Embryonic facial prominence (tissue), 1 donor: Measurements from ENCODE around the gene SPATA24.
"Not testable (repeated sequence)": the region's sequence is repeated elsewhere in the genome, so short reads cannot be mapped to it uniquely, and the experiment has no call there.

Experiments used
- DNase-seq: peaks from one replicate; pipeline ENCODE4 v3.0.0-alpha.2; 2016; ENCODE audit errors: extremely low spot score

Gene SPATA24

DNA sequence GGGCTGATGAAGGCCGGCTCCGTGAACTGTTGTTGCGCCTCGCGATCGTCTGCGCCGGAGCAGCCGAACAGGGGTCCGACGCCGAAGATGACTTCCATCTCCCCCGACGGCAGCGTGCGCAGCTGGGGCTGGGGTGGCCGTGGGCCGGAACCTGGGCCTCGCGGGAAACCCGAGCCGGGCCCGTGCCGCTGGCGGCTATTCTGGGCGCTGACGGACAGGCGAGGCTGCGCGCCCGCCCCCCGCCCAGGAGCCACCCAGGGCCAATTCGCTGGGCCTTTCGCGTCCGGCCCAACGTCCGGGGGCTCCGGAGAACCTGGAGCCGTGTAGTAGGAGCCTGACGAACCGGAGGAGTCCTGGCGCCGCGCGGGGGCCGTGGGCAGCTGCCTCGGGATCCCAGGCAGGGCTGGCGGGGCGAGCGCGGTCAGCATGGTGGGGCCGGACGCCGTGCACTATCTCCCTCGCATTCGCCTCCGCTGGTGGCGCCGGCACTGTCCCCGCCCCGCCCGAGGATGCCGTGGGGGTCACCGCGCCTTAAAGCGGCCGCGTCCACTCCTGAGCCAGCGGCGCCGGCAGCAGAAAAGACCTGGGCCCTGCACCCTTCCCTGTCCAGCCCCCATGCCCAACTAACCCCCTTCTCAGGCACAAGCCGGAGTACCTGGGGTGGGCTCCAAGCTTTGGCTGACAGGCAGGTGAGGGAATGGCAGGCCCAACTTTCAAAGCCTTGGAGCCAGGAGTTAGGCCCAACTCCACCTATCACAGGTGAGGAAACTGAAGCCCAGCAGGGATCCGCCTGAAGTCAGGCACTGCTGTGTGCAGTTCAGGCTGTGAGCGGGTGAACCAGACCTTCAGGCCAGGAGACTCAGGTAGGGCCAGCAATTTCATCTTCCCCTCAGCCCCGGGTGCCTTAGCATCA lies 9.0 kb downstream of the SPATA24 start, which contains the start of gene PROB1:
TSS of gene PROB1 (minus strand) at position 451 of the 913 bp plus-strand sequence. CDS start at position 428, 23 bp downstream.
- no peak for DNase-seq

DNA sequence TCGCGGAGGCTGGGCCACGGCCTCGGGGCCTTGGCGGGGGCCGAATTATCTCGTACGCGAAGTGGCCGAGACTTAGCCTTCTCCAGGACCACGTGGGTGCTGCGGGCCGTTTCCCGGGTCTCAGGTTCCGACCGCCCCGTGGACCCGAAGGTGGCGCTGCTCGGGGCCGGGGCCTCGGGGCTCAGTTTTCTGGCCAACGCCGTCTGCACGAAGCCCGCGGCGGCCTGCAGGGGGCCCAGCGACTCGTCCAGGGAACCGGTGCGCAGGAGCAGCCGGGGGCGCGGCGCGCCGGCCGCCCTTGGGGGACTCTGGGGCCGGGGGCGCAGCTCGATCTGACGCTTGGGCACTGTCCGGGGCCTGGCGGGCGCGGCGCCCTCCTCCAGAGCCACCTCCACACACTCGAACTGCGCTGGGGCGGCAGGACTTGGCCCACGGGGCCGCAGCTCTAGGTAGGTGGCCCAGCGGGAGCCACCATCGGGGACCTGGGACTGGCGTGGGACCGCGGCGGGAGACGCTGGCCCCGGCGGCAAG lies 9.7 kb downstream of the SPATA24 start:
- DNase-seq = no peak

DNA sequence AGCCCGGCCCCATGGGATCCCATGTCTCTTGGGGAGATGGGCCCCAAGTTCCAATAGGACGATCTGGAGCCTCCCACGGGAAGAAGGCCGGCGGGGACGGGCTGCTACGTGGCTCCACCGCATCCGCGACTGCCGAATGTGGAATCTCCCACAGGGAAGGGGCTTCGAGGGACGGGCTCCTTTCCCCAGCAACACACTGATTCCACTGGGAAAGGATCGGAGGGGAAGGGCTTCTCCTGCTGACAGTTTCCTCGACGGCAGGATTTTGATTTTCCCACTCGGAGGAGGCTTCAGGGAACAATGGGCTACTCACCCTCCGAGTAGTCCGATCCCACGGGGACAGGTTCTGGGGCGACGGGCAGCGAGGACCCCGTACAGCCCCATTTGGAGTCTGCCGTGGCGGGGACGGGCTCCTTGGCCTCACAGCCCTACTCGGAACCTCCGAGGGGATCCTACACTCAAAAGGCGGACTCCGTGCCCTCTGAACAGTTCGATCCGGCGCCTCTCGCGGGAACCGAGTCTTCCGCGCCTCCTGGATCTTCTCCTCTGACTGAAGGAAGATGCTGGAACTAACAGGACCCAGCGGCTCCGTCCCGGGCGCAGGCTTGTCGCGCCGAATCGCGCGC lies 10.3 kb downstream of the SPATA24 start:
- DNase-seq = no peak

DNA sequence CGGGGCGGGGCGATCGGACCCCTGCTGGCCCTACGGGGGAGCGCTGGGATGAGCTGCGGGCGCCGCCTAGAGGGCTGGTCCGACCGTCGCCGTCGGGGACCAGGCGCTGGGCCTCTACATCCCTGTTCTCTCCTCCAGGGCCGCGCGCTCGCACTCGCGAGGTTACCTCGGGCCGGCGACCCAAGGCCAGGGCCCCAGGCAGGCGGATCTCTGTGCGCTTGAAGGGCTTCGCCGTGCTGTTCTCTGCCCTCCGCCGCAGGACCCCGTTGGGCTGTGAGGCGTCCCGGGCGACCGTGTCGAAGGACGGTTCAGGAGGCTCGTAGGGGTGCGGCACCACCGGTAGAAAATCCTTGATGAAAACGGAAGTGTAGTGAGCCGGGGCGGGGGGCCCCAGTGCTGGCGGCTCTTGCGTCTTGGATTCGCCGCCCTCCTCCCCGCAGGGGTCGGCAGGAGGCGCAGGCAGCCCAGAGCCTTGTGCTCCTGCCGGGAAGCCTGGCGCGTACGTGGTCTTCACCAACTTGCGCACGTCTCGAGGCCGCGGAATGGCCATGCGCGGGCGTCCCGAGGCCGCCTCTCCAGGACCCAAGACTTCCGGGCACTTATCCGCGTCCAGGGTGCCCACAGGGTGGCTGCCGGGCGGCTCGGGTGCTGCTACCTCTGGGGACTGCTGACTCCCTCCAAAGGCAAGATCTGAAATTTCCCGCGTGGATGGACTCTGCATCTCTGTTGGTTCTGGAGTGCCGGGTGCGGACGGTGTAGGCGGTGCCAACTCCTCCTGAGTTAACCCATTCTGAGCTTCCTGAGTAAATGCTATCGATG lies 11.0 kb downstream of the SPATA24 start:
- DNase-seq = no peak

GRCh38 chr5:139392324-139392677 lies 11.6 kb downstream of the SPATA24 start:
- no peak for DNase-seq

GRCh38 chr5:139391570-139392323 lies 12.1 kb downstream of the SPATA24 start:
- no peak for DNase-seq

GRCh38 chr5:139390639-139391569 lies 13.0 kb downstream of the SPATA24 start:
- DNase-seq = no peak

GRCh38 chr5:139389701-139390638 lies 13.9 kb downstream of the SPATA24 start, which contains the start of gene MZB1:
Gene MZB1, minus strand, starts transcription at chr5:139389913. Its CDS starts 57 bp downstream, at chr5:139389856.
- no peak for DNase-seq

DNA sequence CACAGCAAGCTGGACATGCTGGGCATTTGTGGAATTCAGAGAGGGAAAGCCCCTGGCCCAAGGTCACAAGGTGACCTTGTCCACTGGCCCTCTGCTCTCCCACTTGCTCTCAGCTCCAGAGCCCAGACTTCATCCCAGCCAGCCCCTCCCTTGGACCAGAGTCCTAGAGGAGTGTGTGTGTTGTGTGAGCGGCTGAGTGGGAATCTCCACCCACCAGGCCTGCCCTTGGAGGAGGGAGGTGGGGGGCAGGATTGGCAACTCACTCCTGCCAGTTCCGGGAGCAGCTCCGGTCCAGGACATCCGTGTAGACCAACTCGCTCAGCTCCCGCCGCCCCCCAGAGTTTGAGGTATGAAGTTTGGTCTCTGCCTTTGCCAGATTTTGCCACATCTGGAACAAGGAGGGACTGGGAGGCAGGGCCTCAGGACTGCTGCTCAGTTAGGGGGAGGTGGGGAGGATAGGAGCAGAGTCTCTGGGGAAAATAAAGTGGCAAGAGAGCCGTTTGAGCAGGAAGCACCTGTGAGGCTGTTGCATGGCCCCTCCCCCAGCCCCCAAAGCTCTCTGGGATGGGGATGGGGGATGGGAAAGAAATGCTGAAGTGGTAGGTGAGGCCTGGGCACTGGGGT lies 15.6 kb downstream of the SPATA24 start:
- DNase-seq = no peak

- no peak for DNase-seq
Observed at GRCh38 chr5:139387611-139388197, 16.2 kb downstream of the SPATA24 start.

DNA sequence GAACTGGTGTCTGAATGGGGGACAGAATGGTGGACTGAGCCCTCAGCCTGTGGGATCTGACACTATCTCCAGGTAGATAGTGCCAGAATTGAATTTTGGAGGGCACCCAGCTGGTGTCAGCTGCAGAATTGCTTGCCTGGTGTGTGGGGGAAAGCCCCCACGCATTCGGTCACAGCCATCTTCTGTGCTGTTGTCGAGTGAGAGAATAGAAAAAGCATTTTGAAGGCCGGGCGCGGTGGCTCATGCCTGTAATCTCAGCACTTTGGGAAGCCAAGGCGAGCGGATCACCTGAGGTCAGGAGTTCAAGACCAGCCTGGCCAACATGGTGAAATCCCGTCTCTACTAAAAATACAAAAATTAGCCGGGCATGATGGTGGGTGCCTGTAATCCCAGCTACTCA lies 16.9 kb downstream of the SPATA24 start:
- DNase-seq = not testable (repeated sequence)

- DNase-seq = no peak
Observed at GRCh38 chr5:139386050-139386438, 17.8 kb downstream of the SPATA24 start.

DNA sequence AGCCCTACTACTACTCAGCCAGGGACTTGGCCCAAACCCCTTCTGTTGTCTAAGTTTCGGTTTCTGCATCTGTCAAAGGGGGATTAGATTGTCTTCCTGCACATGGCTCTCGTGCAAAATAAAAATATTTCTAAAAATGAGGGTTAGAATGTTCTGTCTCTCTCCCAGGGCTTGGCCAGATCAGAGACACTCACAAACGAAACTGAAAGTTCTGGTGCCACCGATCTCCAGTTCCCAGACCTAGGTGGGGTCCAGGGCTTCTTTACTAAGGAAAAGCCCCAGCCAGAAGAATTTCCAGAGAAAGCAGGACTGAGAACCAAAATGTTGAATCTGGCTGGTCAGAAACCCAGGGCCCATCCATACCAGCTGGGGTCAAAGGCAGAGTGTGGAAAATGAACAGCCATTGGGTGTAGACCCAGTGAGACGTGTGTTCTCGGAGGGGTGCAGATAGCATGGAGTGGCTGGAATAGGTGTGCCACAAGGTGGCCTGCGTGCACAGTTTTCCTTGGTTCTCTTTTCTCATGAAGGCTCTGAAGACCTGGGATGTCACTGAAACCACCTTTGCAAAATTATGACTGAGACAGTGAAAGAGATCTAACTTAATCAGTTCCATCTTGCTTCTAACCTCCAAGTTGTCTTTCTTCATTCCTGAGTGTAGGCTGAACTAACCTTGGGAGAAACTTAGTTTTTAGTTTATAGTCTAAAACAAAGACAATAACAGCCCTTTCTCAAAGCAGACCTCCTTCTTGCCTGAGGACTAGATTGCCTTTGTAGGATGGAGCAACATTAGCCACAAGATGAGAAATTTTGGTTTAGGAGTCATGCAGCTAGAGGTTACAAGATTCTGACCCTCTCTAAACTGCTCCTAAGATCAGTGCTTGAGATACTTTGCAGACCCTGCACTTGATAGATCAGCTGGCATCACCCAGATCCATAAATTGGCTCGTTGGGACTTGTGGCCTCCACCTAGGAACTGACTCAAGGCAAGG lies 18.5 kb downstream of the SPATA24 start:
- no peak for DNase-seq

DNA sequence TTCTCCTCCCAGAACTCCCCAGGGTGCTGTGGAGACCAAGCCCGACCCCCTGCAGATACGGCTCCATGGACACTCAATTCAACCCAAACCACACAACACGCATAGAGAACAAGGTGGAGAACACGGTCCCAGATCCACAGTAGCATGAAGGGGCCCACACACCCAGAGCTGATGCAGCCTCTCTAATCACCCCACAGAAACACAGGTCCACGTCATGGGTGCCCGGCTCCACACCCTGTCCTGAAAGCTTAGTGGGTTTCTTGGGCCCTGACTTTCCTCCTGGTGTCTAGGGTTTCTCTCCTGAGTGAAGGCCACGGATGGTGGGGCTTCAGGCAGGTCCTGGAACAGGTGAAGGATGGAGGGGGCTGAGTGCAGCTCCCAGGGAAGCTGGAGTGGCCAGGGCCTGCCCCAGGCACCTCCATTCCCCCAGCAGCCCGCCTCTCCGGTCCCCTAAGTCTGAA lies 19.3 kb downstream of the SPATA24 start:
- DNase-seq = no peak

- no peak for DNase-seq
Observed at GRCh38 chr5:139383993-139384590, 19.8 kb downstream of the SPATA24 start.

DNA sequence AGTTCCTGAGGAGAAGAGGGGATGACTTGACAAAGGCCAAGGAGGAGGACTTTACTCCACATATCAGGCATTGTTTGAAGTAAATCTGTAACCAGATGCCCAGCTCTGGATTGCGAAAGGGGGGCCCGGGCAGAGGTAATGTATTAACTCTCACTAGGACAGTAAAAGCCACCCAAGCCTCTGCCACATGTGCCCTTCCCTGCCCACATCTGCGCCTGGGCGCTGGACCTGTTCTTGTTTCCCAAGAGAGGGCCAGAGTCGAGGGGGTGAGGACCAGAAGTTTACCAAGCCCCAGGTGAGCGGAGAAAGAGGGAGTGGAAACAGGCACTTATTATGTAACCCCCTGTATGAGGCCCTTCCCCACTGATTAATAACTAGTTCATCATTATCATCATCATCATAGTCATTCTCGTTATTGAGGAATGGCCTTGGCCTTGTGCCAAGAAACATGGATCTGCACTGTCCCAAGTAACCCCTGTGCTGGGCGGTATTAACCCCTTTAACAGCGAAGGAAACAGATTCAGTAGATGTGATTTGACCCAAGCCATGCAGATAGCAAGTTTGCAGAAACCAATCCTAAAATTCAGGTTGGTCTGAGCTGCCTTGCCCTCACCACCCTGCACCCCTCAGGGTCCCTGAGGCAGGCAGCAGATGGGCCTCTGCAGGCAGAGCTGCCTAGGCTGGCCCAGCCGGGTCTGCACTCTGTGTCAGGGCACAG lies 20.5 kb downstream of the SPATA24 start, which contains the start of gene SLC23A1:
TSS of gene SLC23A1 (minus strand) at position 23 of the 718 bp plus-strand sequence. CDS start 44 bp downstream, outside the sequence.
- no peak for DNase-seq
